PC-3 (cell line): ENCODE results near the gene PTGDS.

Source experiments
- EZH2 ChIP-seq: fragments of 300-600 bp; sonication (generic); IDR thresholded peaks from one replicate; pipeline ENCODE4 v1.6.1; 2017; ENCODE audit warnings: antibody characterized with exemption, mild to moderate bottlenecking, low read length; ENCODE audit not compliant: unreplicated experiment
- EZH2phosphoT487 ChIP-seq: fragments of 300-600 bp; sonication (generic); IDR thresholded peaks from 2 replicates; pipeline ENCODE4 v1.6.1; 2018; ENCODE audit warnings: mild to moderate bottlenecking, antibody characterized with exemption, low read length, borderline replicate concordance
- TF ChIP-seq, protein P1 (sequence below): fragments of 300-600 bp; sonication (generic); conservative IDR thresholded peaks from 2 replicates; pipeline ENCODE4 v1.5.1; 2017; ENCODE audit warnings: antibody characterized with exemption, low read depth, mild to moderate bottlenecking, low read length

DNA sequence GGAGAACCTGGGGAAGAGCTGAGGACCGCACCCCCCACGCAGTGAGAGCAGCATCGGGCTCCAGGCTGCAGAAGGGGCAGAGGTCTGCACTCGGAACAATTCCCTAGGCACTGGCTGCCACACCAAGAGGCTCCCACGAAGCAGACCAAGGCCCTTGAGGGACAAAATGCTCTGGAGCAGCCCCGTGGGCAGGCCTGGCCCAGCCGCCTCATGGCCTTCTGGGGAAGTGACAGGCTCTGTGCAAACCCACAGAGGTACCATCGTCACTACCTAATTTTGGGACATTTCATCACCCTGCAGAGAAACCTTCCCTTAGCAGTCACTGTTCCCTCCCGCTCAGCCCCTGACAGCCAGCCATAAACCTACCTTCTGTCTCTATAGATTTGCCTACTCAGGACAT, 48.7 kb upstream of the PTGDS start:
- TF ChIP-seq EZH2 (no peak), EZH2phosphoT487 (no peak)
- TF ChIP-seq, protein P1, sequence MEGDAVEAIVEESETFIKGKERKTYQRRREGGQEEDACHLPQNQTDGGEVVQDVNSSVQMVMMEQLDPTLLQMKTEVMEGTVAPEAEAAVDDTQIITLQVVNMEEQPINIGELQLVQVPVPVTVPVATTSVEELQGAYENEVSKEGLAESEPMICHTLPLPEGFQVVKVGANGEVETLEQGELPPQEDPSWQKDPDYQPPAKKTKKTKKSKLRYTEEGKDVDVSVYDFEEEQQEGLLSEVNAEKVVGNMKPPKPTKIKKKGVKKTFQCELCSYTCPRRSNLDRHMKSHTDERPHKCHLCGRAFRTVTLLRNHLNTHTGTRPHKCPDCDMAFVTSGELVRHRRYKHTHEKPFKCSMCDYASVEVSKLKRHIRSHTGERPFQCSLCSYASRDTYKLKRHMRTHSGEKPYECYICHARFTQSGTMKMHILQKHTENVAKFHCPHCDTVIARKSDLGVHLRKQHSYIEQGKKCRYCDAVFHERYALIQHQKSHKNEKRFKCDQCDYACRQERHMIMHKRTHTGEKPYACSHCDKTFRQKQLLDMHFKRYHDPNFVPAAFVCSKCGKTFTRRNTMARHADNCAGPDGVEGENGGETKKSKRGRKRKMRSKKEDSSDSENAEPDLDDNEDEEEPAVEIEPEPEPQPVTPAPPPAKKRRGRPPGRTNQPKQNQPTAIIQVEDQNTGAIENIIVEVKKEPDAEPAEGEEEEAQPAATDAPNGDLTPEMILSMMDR = no peak
